SIG-M5 treated with dmso at 0.1 percent for 504 hours (cell line): Measurements from ENCODE around the gene KCNK15.
A peak's percentile ranks its signal among the peaks of the same experiment; 100 is the strongest.

Source experiments
- DNase-seq: peaks from one replicate; lab custom pipeline; 2025; ENCODE audit not compliant: unreplicated experiment; lab: John Stamatoyannopoulos, UW

KCNK15 gene

DNA sequence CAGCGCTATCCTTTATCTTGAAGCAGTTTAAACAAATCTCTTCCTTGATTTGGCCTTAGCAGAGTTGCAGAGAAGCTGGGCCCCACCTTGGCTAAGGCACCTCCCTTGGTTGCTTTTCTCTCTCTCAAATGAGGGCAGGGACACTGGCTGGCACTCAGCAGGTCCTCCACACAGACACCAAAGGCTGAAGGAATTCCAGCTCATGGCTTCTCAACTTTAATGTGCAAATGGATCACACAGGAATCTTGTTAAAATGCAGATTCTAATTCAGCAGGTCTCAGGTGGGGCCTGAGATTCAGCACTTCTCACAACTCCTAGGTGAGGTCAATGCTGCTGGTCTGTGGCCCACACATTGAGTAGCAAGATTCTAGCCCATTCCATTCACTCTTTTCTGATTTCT, 39.0 kb downstream of the KCNK15 start:
- DNase-seq, result no peak

GRCh38 chr20:44785768-44786167, 40.1 kb downstream of the KCNK15 start:
- DNase-seq, result no peak

GRCh38 chr20:44787299-44787698, 41.6 kb downstream of the KCNK15 start:
- no peak for DNase-seq

DNA sequence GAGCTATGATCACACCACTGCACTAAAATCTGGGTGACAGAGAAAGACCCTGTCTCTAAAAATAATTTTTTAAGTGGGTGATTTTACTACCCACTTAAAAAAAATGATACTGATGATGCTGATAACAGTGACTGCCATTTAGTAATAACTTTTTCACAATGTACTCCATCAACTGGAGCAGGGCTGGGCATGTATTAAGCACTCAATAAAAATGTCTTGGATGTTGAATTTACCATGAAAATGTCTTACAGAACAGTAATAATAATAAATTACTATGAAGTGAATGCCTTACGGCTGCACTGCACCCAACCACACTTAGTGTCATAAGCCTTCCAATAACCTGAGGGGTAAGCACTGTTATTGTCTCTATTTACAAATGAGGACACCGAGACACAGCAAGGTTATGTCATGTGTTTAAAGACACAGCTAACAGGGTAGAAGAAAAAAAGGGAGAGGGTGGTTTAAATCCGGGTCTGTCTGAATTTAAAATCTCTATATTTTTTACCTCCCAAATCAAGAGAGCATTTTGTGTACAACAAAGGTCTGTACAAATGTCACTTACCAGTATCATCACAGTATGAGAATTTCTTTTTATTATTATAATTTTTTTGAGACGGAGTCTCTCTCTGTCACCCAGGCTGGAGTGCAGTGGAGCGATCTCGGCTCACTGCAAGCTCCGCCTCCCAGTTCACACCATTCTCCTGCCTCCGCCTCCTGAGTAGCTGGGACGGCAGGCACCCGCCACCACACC, 43.2 kb downstream of the KCNK15 start:
- no peak for DNase-seq

- DNase-seq, result no peak
These were observed 45.2 kb downstream of the KCNK15 start for GRCh38 chr20:44790638-44791393.

DNA sequence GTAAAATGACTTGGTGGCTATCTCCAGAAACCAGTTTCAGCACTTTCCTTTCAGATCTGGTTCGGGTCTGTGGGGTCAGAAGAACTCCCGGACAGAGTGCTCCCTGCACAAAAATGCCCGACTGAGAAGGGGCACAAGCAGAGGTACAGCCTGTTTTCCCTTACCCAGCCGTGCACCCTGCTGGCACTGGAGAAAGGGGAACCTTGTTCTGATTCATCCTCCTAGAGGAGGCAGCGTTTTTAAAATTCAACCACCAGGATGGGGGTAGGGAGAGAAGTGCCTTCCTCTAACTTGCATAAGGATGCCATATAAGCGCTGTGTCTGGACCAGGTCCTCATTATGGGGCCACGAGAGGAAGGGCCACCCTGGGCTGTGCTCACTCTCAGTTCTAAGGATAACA, 47.1 kb downstream of the KCNK15 start:
- peak; percentile 21 for DNase-seq

DNA sequence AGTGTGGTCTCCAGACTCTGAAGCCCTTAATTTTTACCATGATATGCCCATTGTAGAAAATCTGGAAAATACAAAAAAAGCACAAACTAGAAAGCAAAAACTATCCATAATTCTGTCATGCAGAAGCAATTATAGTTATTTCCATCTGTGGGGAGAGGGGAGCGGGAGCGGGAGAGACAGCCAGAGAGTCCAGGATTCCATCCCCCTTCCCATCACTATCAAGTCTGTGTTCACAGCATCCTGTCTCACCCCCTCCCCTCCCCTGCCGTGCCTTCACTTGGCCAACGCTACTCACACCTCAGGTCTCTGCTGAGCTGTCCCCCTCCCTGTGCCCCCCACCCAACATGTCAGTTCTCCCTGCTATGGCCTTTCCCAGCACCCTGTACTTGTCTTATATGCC, 50.2 kb downstream of the KCNK15 start:
- DNase-seq, result no peak

DNA sequence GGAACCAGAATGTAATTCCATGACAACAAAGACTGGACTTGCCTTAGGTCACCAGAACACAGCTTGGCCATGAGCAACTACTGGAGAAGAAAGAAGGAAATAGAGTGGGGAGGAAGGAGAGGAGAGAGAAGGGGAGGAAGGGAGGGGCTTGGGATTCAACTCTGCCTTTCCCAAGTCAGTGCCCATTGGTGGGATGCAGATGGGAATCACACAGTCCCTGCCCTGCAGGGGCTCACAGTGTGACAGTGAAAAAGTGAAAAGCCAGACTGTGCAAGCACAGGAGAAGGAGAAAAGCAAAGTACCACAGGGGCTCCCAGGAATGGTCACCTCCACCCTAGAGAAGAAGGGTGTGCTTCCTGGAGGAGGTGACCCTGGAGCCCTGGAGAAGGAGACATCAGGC, 50.6 kb downstream of the KCNK15 start:
- no peak for DNase-seq

GRCh38 chr20:44796758-44797457, 51.2 kb downstream of the KCNK15 start:
- no peak for DNase-seq

- no peak for DNase-seq
These were observed 54.0 kb downstream of the KCNK15 start for GRCh38 chr20:44799691-44800090.

GRCh38 chr20:44800391-44801046, 54.9 kb downstream of the KCNK15 start:
- no peak for DNase-seq
